GM12891 (cell line): ENCODE results near the gene EFHC2.

Experiments used
- POLR2A ChIP-seq: IDR thresholded peaks from 2 replicates; pipeline ENCODE4 v1.6.1; 2011; ENCODE audit warnings: low read depth, low read length, control low read depth
- POLR2AphosphoS5 ChIP-seq: IDR thresholded peaks from 2 replicates; pipeline ENCODE4 v1.6.1; 2011; ENCODE audit warnings: low read depth, low read length, control low read depth

- TF ChIP-seq POLR2A = no peak
- no peak for TF ChIP-seq POLR2AphosphoS5
Observed at GRCh38 chrX:44330227-44330626, 13.2 kb downstream of the EFHC2 start.
